Right lobe of liver (tissue), 6 donors: Measurements from ENCODE around the gene ZNF467. TPM values are rescaled to one million over a fixed set of nuclear protein-coding genes. Genes with fewer than 3 reads are reported as not detected.

Experiments used
- ATAC-seq, 4 donors: fragments of 200-7000 bp; cut with Tn5 transposase; one replicate each; pipeline ENCODE4 v1.9.1; 2020; ENCODE audit warnings: mild to moderate bottlenecking in 4 of 4, moderate library complexity in 4 of 4
- DNase-seq, 3 donors: peaks; one replicate each; pipeline ENCODE4 v3.0.0-alpha.2; 2020
- H3K27ac ChIP-seq, 3 donors: fragments of 200-600 bp; one replicate each; pipeline ENCODE4 v1.8.0; 2022
- H3K27me3 ChIP-seq, 2 donors: fragments of 200-600 bp; one replicate each; pipeline ENCODE4 v1.8.0; 2022
- H3K36me3 ChIP-seq, 4 donors: fragments of 200-600 bp; sonication (generic) in 1 of 4; one replicate each; pipeline versions ENCODE4 v1.5.1 to v1.8.0; 2017 to 2022; ENCODE audit warnings: control low read depth in 1 of 4
- H3K4me1 ChIP-seq, 4 donors: fragments of 200-600 bp; sonication (generic) in 1 of 4; one replicate each; pipeline versions ENCODE4 v1.5.1 to v1.8.0; 2017 to 2022; ENCODE audit warnings: control low read depth in 1 of 4
- H3K4me3 ChIP-seq, 3 donors: fragments of 200-600 bp; one replicate each; pipeline ENCODE4 v1.8.0; 2022
- H3K9me3 ChIP-seq, 4 donors: fragments of 200-600 bp; sonication (generic) in 1 of 4; one replicate each; pipeline versions ENCODE4 v1.5.1 to v1.8.0; 2017 to 2022; ENCODE audit warnings: control low read depth in 1 of 4
- CTCF ChIP-seq, 4 donors: fragments of 200-600 bp in 3 of 4; fragments of 450-650 bp in 1 of 4; IDR thresholded peaks; one replicate each; pipeline versions ENCODE4 v1.5.1 to v1.8.0; 2016 to 2022; ENCODE audit warnings: antibody characterized with exemption in 4 of 4, mild to moderate bottlenecking in 2 of 4
- POLR2A ChIP-seq: fragments of 450-650 bp; IDR thresholded peaks from one replicate; pipeline ENCODE4 v1.6.1; 2017; ENCODE audit warnings: antibody characterized with exemption, mild to moderate bottlenecking
- WGBS: methylation state at CpG from one replicate; pipeline ENCODE4 v1.1.6; 2018; ENCODE audit warnings: low coverage, low lambda C conversion rate; ENCODE audit not compliant: insufficient coverage; ENCODE audit errors: missing lambda C conversion rate; 5-methylcytosine and 5-hydroxymethylcytosine counted together
- intact Hi-C, 2 donors: fragments of 100-400 bp; cut with DNase I; formaldehyde crosslinking; loops; one replicate each; pipeline versions ENCODE4 v1.11.2 to v1.14.1; 2022
- total RNA-seq, 6 experiments: library from RNA; depleted of rRNA in 2 of 6; stranded (reverse); fragments of >200 nt in 2 of 6; fragmentation: NEBNext Ultra II Directional in 3 of 6; extraction: Animal tissue kit (Norgen Biotek cat#: 25700) in 3 of 6; gene quantifications; one replicate each; pipeline versions ENCODE4 v1.1.0 to v1.2.4, GENCODE V29; 2016 to 2023
- donor health status: DM: no; HTN: yes; CAD: no.
- donor health status: DM: no; HTN: no; CAD: no.
- donor health status: DM: no; HTN: no; CAD: no.
- donor health status: DM: no; HTN: yes; CAD: no.
- donor health status: DM: no; HTN: yes; CAD: no.

The ZNF467 gene
- total RNA-seq, 6 experiments from 2014 or later = 3.6 to 14.6 (median 5.8) TPM

- H3K4me1 ChIP-seq = no peaks in the 10 kb centered on the region
- 90% methylated on average over 7 of the region's 22 CpGs for WGBS
- intact Hi-C loops = no loop called here
- ATAC-seq (no peak), DNase-seq (no peak)
- H3K4me3 ChIP-seq = no peak overlapping the region
- H3K27me3 ChIP-seq = no peaks in the 10 kb centered on the region
- no peaks in the 10 kb centered on the region for H3K9me3 ChIP-seq
- H3K27ac ChIP-seq = no peak overlapping the region
- TF ChIP-seq CTCF (IDR thresholded peaks at IDR 0.05) (no peak), POLR2A (no peak)
- peaks cover 0 to 2% (median 0%) of the 10 kb centered on the region in 4 donors for H3K36me3 ChIP-seq
Observed at GRCh38 chr7:149763563-149764240, 9.7 kb downstream of the ZNF467 start.

- intact Hi-C loops = no loop called here
- WGBS = 88% methylated on average over 9 of the region's 10 CpGs
- Histone ChIP-seq H3K4me3 (no peak overlapping the region), H3K27me3 (no peaks in the 10 kb centered on the region), H3K9me3 (no peaks in the 10 kb centered on the region), H3K4me1 (no peaks in the 10 kb centered on the region), H3K36me3 (peaks cover 0 to 2% (median 0%) of the 10 kb centered on the region in 4 donors), H3K27ac (no peak overlapping the region)
- TF ChIP-seq POLR2A (no peak), CTCF (IDR thresholded peaks at IDR 0.05) (no peak)
- no peak for DNase-seq
- ATAC-seq = no peak
Observed at GRCh38 chr7:149762610-149763009, 10.8 kb downstream of the ZNF467 start.

GRCh38 chr7:149762089-149762488 lies 11.3 kb downstream of the ZNF467 start:
- DNase-seq (no peak), ATAC-seq (no peak)
- 71% methylated on average over 4 of the region's 4 CpGs for WGBS
- Histone ChIP-seq H3K9me3 (no peaks in the 10 kb centered on the region), H3K27ac (no peak overlapping the region), H3K4me3 (no peak overlapping the region), H3K4me1 (no peaks in the 10 kb centered on the region), H3K36me3 (no peaks in the 10 kb centered on the region), H3K27me3 (no peaks in the 10 kb centered on the region)
- no peak for TF ChIP-seq POLR2A
- TF ChIP-seq CTCF (IDR thresholded peaks at IDR 0.05) = no peak
- intact Hi-C loops = no loop called here

- 50% methylated on average over 4 of the region's 5 CpGs for WGBS
- no peaks in the 10 kb centered on the region for H3K27me3 ChIP-seq
- no peaks in the 10 kb centered on the region for H3K36me3 ChIP-seq
- H3K4me3 ChIP-seq = no peak overlapping the region
- TF ChIP-seq CTCF (IDR thresholded peaks at IDR 0.05) (no peak), POLR2A (no peak)
- H3K4me1 ChIP-seq = no peaks in the 10 kb centered on the region
- no peaks in the 10 kb centered on the region for H3K9me3 ChIP-seq
- intact Hi-C loops = no loop called here
- no peak for DNase-seq
- no peak for ATAC-seq
- no peak overlapping the region for H3K27ac ChIP-seq
Observed at GRCh38 chr7:149761307-149761706, 12.1 kb downstream of the ZNF467 start.

- H3K27me3 ChIP-seq = no peaks in the 10 kb centered on the region
- WGBS = 69% methylated on average over 5 of the region's 6 CpGs
- DNase-seq = no peak
- H3K4me1 ChIP-seq = no peaks in the 10 kb centered on the region
- intact Hi-C loops = no loop called here
- H3K9me3 ChIP-seq = no peaks in the 10 kb centered on the region
- ATAC-seq = no peak
- H3K4me3 ChIP-seq = no peak overlapping the region
- no peaks in the 10 kb centered on the region for H3K36me3 ChIP-seq
- TF ChIP-seq POLR2A (no peak), CTCF (IDR thresholded peaks at IDR 0.05) (no peak)
- no peak overlapping the region for H3K27ac ChIP-seq
Observed at GRCh38 chr7:149760538-149760937, 12.8 kb downstream of the ZNF467 start.
